Breast epithelium (tissue), 4 donors: Measurements from ENCODE around the gene MIF. TPM values are rescaled to one million over a fixed set of nuclear protein-coding genes. Genes with fewer than 3 reads are reported as not detected.

Experiments
- DNase-seq, 2 donors: peaks; one replicate each; pipeline ENCODE4 v3.0.0-alpha.2; 2019; ENCODE audit warnings: low spot score in 2 of 2
- H3K27ac ChIP-seq, 2 donors: fragments of 200-600 bp; sonication (generic) in 1 of 2; one replicate each; pipeline ENCODE4 v1.5.1; 2016 to 2019; ENCODE audit warnings: mild to moderate bottlenecking in 1 of 2
- H3K27me3 ChIP-seq, 2 donors: fragments of 200-600 bp; sonication (generic) in 1 of 2; one replicate each; pipeline versions ENCODE4 v1.5.1 to v1.6.0; 2017 to 2019; ENCODE audit warnings: control low read depth in 1 of 2, mild to moderate bottlenecking in 1 of 2
- H3K36me3 ChIP-seq: fragments of 200-600 bp; one replicate; pipeline ENCODE4 v1.5.1; 2019
- H3K4me1 ChIP-seq, 2 donors: fragments of 200-600 bp; sonication (generic); one replicate each; pipeline ENCODE4 v1.5.1; 2016 to 2019; ENCODE audit warnings: control low read depth in 1 of 2
- H3K4me3 ChIP-seq, 3 donors: fragments of 200-600 bp; sonication (generic); 1 replicate in 2 of 3; 2 replicates in 1 of 3; pipeline ENCODE4 v1.5.1; 2016 to 2019; ENCODE audit warnings: mild to moderate bottlenecking in 3 of 3, moderate library complexity in 2 of 3
- H3K9me3 ChIP-seq, 2 donors: fragments of 200-600 bp; sonication (generic) in 1 of 2; one replicate each; pipeline ENCODE4 v1.5.1; 2016 to 2019; ENCODE audit warnings: control low read depth in 1 of 2
- CTCF ChIP-seq, 3 donors: fragments of 450-650 bp; IDR thresholded peaks; one replicate each; pipeline ENCODE4 v1.5.1; 2016 to 2017; ENCODE audit warnings: antibody characterized with exemption in 3 of 3, mild to moderate bottlenecking in 3 of 3, moderate library complexity in 3 of 3
- POLR2A ChIP-seq: fragments of 450-650 bp; IDR thresholded peaks from one replicate; pipeline ENCODE4 v1.6.1; 2016; ENCODE audit warnings: antibody characterized with exemption, mild to moderate bottlenecking, moderate library complexity
- POLR2AphosphoS5 ChIP-seq, 3 donors: sonication (generic); formaldehyde crosslinking; IDR thresholded peaks; one replicate each; pipeline ENCODE4 v1.6.1; 2017; ENCODE audit warnings: antibody characterized with exemption in 3 of 3
- intact Hi-C: fragments of 100-400 bp; cut with DNase I; formaldehyde crosslinking; loops from one replicate; pipeline ENCODE4 v1.15.1; 2023; ENCODE audit warnings: low total_unique reads
- total RNA-seq, 3 donors: library from RNA; depleted of rRNA; stranded (reverse); fragments of >200 nt; gene quantifications; one replicate each; pipeline ENCODE4 v1.1.0, GENCODE V29; 2016

MIF gene
- total RNA-seq, 3 donors from 2014 or later, result 191 to 466 (median 261) TPM

GRCh38 chr22:23878219-23878618 is 16.0 kb upstream of the MIF start:
- no peaks in the 10 kb centered on the region for H3K4me1 ChIP-seq
- intact Hi-C loops, result no loop called here
- TF ChIP-seq POLR2A (no peak), POLR2AphosphoS5 (IDR thresholded peaks at IDR 0.05) (no peak), CTCF (IDR thresholded peaks at IDR 0.05) (no peak)
- DNase-seq, result no peak
- H3K27ac ChIP-seq, result no peak overlapping the region
- no peaks in the 10 kb centered on the region for H3K27me3 ChIP-seq
- H3K9me3 ChIP-seq, result no peaks in the 10 kb centered on the region
- no peaks in the 10 kb centered on the region for H3K36me3 ChIP-seq
- H3K4me3 ChIP-seq, result no peak overlapping the region

GRCh38 chr22:23882370-23882769 is 11.8 kb upstream of the MIF start:
- DNase-seq, result no peak
- Histone ChIP-seq H3K4me1 (no peaks in the 10 kb centered on the region), H3K4me3 (peak overlapping the region in 2 of 3 donors; percentile 28 to 35), H3K36me3 (no peaks in the 10 kb centered on the region), H3K9me3 (no peaks in the 10 kb centered on the region), H3K27me3 (no peaks in the 10 kb centered on the region), H3K27ac (peak overlapping the region; percentile 48 to 57)
- TF ChIP-seq POLR2AphosphoS5 (IDR thresholded peaks at IDR 0.05), result no peak
- TF ChIP-seq POLR2A, result no peak
- no peak for TF ChIP-seq CTCF (IDR thresholded peaks at IDR 0.05)
- intact Hi-C loops, result no loop called here

GRCh38 chr22:23883658-23884057 is 10.5 kb upstream of the MIF start:
- Histone ChIP-seq H3K27ac (no peak overlapping the region), H3K27me3 (no peaks in the 10 kb centered on the region), H3K4me3 (no peak overlapping the region), H3K36me3 (no peaks in the 10 kb centered on the region), H3K4me1 (no peaks in the 10 kb centered on the region), H3K9me3 (no peaks in the 10 kb centered on the region)
- TF ChIP-seq POLR2A (no peak), CTCF (IDR thresholded peaks at IDR 0.05) (no peak)
- no peak for DNase-seq
- intact Hi-C loops, result no loop called here

GRCh38 chr22:23884140-23884539 is 10.0 kb upstream of the MIF start:
- Histone ChIP-seq H3K9me3 (no peaks in the 10 kb centered on the region), H3K4me3 (no peak overlapping the region), H3K4me1 (no peaks in the 10 kb centered on the region), H3K36me3 (no peaks in the 10 kb centered on the region), H3K27me3 (no peaks in the 10 kb centered on the region), H3K27ac (no peak overlapping the region)
- no peak for TF ChIP-seq POLR2AphosphoS5 (IDR thresholded peaks at IDR 0.05)
- TF ChIP-seq CTCF (IDR thresholded peaks at IDR 0.05), result no peak
- intact Hi-C loops, result no loop called here
- DNase-seq, result no peak

GRCh38 chr22:23888615-23889401 is 5.4 kb upstream of the MIF start:
- no peak overlapping the region for H3K4me3 ChIP-seq
- H3K27ac ChIP-seq, result peak overlapping the region in 1 of 2 donors; percentile 71
- TF ChIP-seq CTCF (IDR thresholded peaks at IDR 0.05) (no peak), POLR2A (no peak), POLR2AphosphoS5 (IDR thresholded peaks at IDR 0.05) (no peak)
- H3K4me1 ChIP-seq, result no peaks in the 10 kb centered on the region
- intact Hi-C loops, result no loop called here
- no peaks in the 10 kb centered on the region for H3K9me3 ChIP-seq
- H3K36me3 ChIP-seq, result no peaks in the 10 kb centered on the region
- no peak for DNase-seq
- no peaks in the 10 kb centered on the region for H3K27me3 ChIP-seq
